K562 (cell line): ENCODE measurements around the gene MKLN1.

Experiments used
- ATF1 ChIP-seq, 2 experiments: fragments of 450-650 bp in 1 of 2; IDR thresholded peaks; 2 replicates each; pipeline ENCODE4 v1.6.1; 2016; ENCODE audit warnings: missing compliant biosample characterization in 1 of 2, missing genetic modification characterization in 1 of 2
- BACH1 ChIP-seq: fragments of 200-800 bp; sonication (Bioruptor generic); IDR thresholded peaks from 2 replicates; pipeline ENCODE4 v1.6.1; 2016; ENCODE audit warnings: missing genetic modification characterization, missing compliant biosample characterization
- CLOCK ChIP-seq: fragments of 250-450 bp; sonication (Bioruptor Pico); IDR thresholded peaks from 2 replicates; pipeline ENCODE4 v1.4.0; 2020; ENCODE audit warnings: mild to moderate bottlenecking, moderate library complexity, borderline replicate concordance
- CREB1 ChIP-seq, 2 experiments: sonication (generic) in 1 of 2; formaldehyde crosslinking in 1 of 2; IDR thresholded peaks; 2 replicates each; pipeline versions ENCODE4 v1.6.1 to v1.8.0; 2012 to 2022; ENCODE audit warnings: inconsistent platforms in 1 of 2, mild to moderate bottlenecking in 1 of 2, missing genetic modification reagents in 1 of 2, moderate library complexity in 1 of 2
- CTBP1 ChIP-seq: fragments of 450-650 bp; IDR thresholded peaks from 2 replicates; pipeline ENCODE4 v1.6.1; 2016; ENCODE audit warnings: borderline replicate concordance
- MAFK ChIP-seq: IDR thresholded peaks from 2 replicates; pipeline ENCODE4 v1.6.1; 2011; ENCODE audit warnings: low read length, improper control_type of control experiment
- NCOA2 ChIP-seq, 2 experiments: fragments of 450-650 bp; IDR thresholded peaks; 2 replicates each; pipeline ENCODE4 v1.6.1; 2018; ENCODE audit warnings: mild to moderate bottlenecking in 2 of 2, moderate library complexity in 1 of 2; ENCODE audit not compliant: partially characterized antibody in 2 of 2
- NONO ChIP-seq, 2 experiments: fragments of 200-400 bp in 1 of 2; fragments of 450-650 bp in 1 of 2; formaldehyde crosslinking in 1 of 2; IDR thresholded peaks; 2 replicates each; pipeline ENCODE4 v1.6.1; 2017; ENCODE audit warnings: low read depth in 2 of 2, mild to moderate bottlenecking in 2 of 2, moderate library complexity in 2 of 2, low read length in 1 of 2
- POLR2A ChIP-seq: fragments of 450-650 bp; conservative IDR thresholded peaks from 2 replicates; pipeline ENCODE4 v1.6.1; 2016
- POLR3A ChIP-seq: IDR thresholded peaks from 2 replicates; pipeline ENCODE4 v1.6.1; 2011; ENCODE audit warnings: borderline replicate concordance, mild to moderate bottlenecking, moderate library complexity; ENCODE audit not compliant: insufficient read length, insufficient read depth; ENCODE audit errors: extremely low read depth
- TAF1 ChIP-seq: IDR thresholded peaks from 2 replicates; pipeline ENCODE4 v1.6.1; 2011; ENCODE audit warnings: mild to moderate bottlenecking, low read length, moderate library complexity; ENCODE audit not compliant: insufficient read depth, control insufficient read depth, severe bottlenecking; ENCODE audit errors: extremely low read depth
- ZKSCAN1 ChIP-seq: fragments of 150-350 bp; IDR thresholded peaks from 2 replicates; pipeline ENCODE4 v1.6.1; 2016; ENCODE audit warnings: low read depth, low read length
- ZNF324 ChIP-seq: fragments of 250-450 bp; sonication (Bioruptor Pico); IDR thresholded peaks from 2 replicates; pipeline ENCODE4 v1.4.0; 2020; ENCODE audit warnings: mild to moderate bottlenecking
- TF ChIP-seq, protein P1 (sequence below): sonication (generic); formaldehyde crosslinking; IDR thresholded peaks from 2 replicates; pipeline ENCODE4 v1.8.1; 2023; ENCODE audit warnings: mild to moderate bottlenecking, missing genetic modification reagents

GRCh38 chr7:131342864-131343442 is 15.3 kb downstream of the MKLN1 start:
- TF ChIP-seq NCOA2 (IDR thresholded peaks at IDR 0.05; ENCODE audit: partially characterized antibody in 2 of 2) (no peak), POLR3A (no peak), MAFK (no peak), BACH1 (no peak), ZNF324 (no peak), ZKSCAN1 (no peak), TAF1 (no peak), NONO (IDR thresholded peaks at IDR 0.05; ENCODE audit: low read depth in 2 of 2, low read length in 1 of 2) (no peak), POLR2A (no peak), CREB1 (IDR thresholded peaks at IDR 0.05) (no peak), CREB1 (CRISPR knock-in tag; IDR thresholded peaks at IDR 0.05) (no peak), CTBP1 (no peak), ATF1 (CRISPR knock-in tag; IDR thresholded peaks at IDR 0.05) (no peak), ATF1 (tag; IDR thresholded peaks at IDR 0.05) (no peak), CLOCK (CRISPR knock-in tag) (no peak)
- TF ChIP-seq, protein P1, sequence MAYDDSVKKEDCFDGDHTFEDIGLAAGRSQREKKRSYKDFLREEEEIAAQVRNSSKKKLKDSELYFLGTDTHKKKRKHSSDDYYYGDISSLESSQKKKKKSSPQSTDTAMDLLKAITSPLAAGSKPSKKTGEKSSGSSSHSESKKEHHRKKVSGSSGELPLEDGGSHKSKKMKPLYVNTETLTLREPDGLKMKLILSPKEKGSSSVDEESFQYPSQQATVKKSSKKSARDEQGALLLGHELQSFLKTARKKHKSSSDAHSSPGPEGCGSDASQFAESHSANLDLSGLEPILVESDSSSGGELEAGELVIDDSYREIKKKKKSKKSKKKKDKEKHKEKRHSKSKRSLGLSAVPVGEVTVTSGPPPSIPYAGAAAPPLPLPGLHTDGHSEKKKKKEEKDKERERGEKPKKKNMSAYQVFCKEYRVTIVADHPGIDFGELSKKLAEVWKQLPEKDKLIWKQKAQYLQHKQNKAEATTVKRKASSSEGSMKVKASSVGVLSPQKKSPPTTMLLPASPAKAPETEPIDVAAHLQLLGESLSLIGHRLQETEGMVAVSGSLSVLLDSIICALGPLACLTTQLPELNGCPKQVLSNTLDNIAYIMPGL (CRISPR knock-in tag), result no peak
